IMR-90 (cell line): ENCODE data around the gene PCSK2. TPM values are rescaled to one million over a fixed set of nuclear protein-coding genes. Genes with fewer than 3 reads are reported as not detected.

Source experiments
- ATAC-seq: fragments of 200-7000 bp; cut with Tn5 transposase; 2 replicates; pipeline ENCODE4 v1.9.1; 2020; ENCODE audit warnings: low read depth, mild to moderate bottlenecking, moderate library complexity
- BruUV-seq: library from RNA; stranded (reverse); fragments of 400-500 nt; replicated peaks from 2 replicates; lab custom pipeline; 2021; lab: Mats Ljungman, UMichigan
- CTCF ChIA-PET: fragments of 300-600 bp; formaldehyde crosslinking; extraction: SDS; loops from one replicate; lab custom pipeline; 2021; ENCODE audit warnings: antibody characterized with exemption; lab: Yijun Ruan, JAX
- POLR2A ChIA-PET: fragments of 300-600 bp; sonication (Branson Sonifier 250); formaldehyde crosslinking; loops from one replicate; lab custom pipeline; 2022; ENCODE audit warnings: antibody characterized with exemption; ENCODE audit not compliant: unreplicated experiment; lab: Charles Lee
- DNase-seq: peaks from one replicate; pipeline ENCODE4 v3.0.0; 2013
- H2AFZ ChIP-seq: replicated peaks from 2 replicates; pipeline ENCODE3; 2013; ENCODE audit warnings: low read length, mild to moderate bottlenecking; ENCODE audit not compliant: poor library complexity
- H2AK5ac ChIP-seq: 2 replicates; pipeline ENCODE4 v1.6.1; 2013; ENCODE audit warnings: low read depth, low read length, inconsistent platforms
- H2AK9ac ChIP-seq: replicated peaks from 2 replicates; pipeline ENCODE3; 2013; ENCODE audit warnings: mild to moderate bottlenecking, low read depth, low read length, moderate library complexity; ENCODE audit not compliant: poor library complexity
- H2BK120ac ChIP-seq: 2 replicates; pipeline ENCODE4 v1.6.1; 2013; ENCODE audit warnings: low read depth, low read length, inconsistent platforms
- H2BK15ac ChIP-seq: 3 replicates; pipeline ENCODE4 v1.6.1; 2013; ENCODE audit warnings: low read depth, low read length, inconsistent platforms
- H2BK20ac ChIP-seq: 2 replicates; pipeline ENCODE4 v1.6.1; 2013; ENCODE audit warnings: low read depth, mild to moderate bottlenecking, inconsistent platforms, low read length, moderate library complexity
- H2BK5ac ChIP-seq: 2 replicates; pipeline ENCODE4 v1.6.1; 2013; ENCODE audit warnings: mild to moderate bottlenecking, low read depth, low read length, inconsistent platforms; ENCODE audit not compliant: poor library complexity, severe bottlenecking
- H3K14ac ChIP-seq: replicated peaks from 2 replicates; pipeline ENCODE4 v1.6.1; 2013; ENCODE audit warnings: low read depth, low read length, inconsistent platforms
- H3K18ac ChIP-seq: 2 replicates; pipeline ENCODE4 v1.6.1; 2013; ENCODE audit warnings: low read depth, low read length, control low read depth
- H3K23ac ChIP-seq: 2 replicates; pipeline ENCODE4 v1.6.1; 2013; ENCODE audit warnings: low read depth, low read length, inconsistent platforms
- H3K27ac ChIP-seq: 2 replicates; pipeline ENCODE4 v1.5.1; 2013; ENCODE audit warnings: mild to moderate bottlenecking, control low read depth, low read length; ENCODE audit not compliant: insufficient read depth
- H3K27me3 ChIP-seq: 2 replicates; pipeline ENCODE4 v1.6.1; 2013; ENCODE audit warnings: low read length; ENCODE audit not compliant: control insufficient read depth, insufficient read depth
- H3K36me3 ChIP-seq: 2 replicates; pipeline ENCODE4 v1.6.1; 2013; ENCODE audit warnings: low read length, mixed read lengths; ENCODE audit not compliant: control insufficient read depth, insufficient read depth
- H3K4ac ChIP-seq: 2 replicates; pipeline ENCODE4 v1.6.1; 2013; ENCODE audit warnings: low read depth, low read length, inconsistent platforms
- H3K4me1 ChIP-seq: 2 replicates; pipeline ENCODE4 v1.6.1; 2013; ENCODE audit warnings: low read length, mixed read lengths; ENCODE audit not compliant: control insufficient read depth, insufficient read depth
- H3K4me2 ChIP-seq: 2 replicates; pipeline ENCODE4 v1.6.1; 2013; ENCODE audit warnings: low read depth, mild to moderate bottlenecking, control low read depth, low read length, moderate library complexity
- H3K4me3 ChIP-seq: 2 replicates; pipeline ENCODE4 v1.5.1; 2013; ENCODE audit warnings: low read depth, mild to moderate bottlenecking, control low read depth, low read length, moderate library complexity; ENCODE audit not compliant: insufficient read depth
- H3K56ac ChIP-seq: 2 replicates; pipeline ENCODE4 v1.6.1; 2013; ENCODE audit warnings: low read length, inconsistent platforms; ENCODE audit not compliant: insufficient read depth; ENCODE audit errors: extremely low read depth
- H3K79me1 ChIP-seq, 2 experiments: 2 replicates each; pipeline ENCODE4 v1.6.1; 2013; ENCODE audit warnings: low read length in 2 of 2, inconsistent platforms in 1 of 2, low read depth in 1 of 2
- H3K9ac ChIP-seq: 2 replicates; pipeline ENCODE4 v1.6.1; 2013; ENCODE audit warnings: low read depth, low read length, control low read depth
- H3K9me1 ChIP-seq: 2 replicates; pipeline ENCODE4 v1.6.1; 2013; ENCODE audit warnings: low read length, inconsistent platforms; ENCODE audit not compliant: insufficient read depth
- H3K9me3 ChIP-seq: 2 replicates; pipeline ENCODE4 v1.6.1; 2013; ENCODE audit warnings: low read length; ENCODE audit not compliant: control insufficient read depth, insufficient read depth
- H4K20me1 ChIP-seq: 2 replicates; pipeline ENCODE4 v1.6.1; 2013; ENCODE audit warnings: low read length, inconsistent platforms; ENCODE audit not compliant: insufficient read depth
- H4K5ac ChIP-seq: 2 replicates; pipeline ENCODE4 v1.6.1; 2013; ENCODE audit warnings: mild to moderate bottlenecking, low read depth, low read length, control low read depth
- H4K8ac ChIP-seq, 2 experiments: 2 replicates each; pipeline ENCODE4 v1.6.1; 2013; ENCODE audit warnings: low read depth in 2 of 2, low read length in 2 of 2, control low read depth in 1 of 2, inconsistent platforms in 1 of 2
- H4K91ac ChIP-seq: 2 replicates; pipeline ENCODE4 v1.6.1; 2013; ENCODE audit warnings: low read depth, low read length, inconsistent platforms; ENCODE audit not compliant: insufficient read depth
- CTCF ChIP-seq: conservative IDR thresholded peaks from 2 replicates; pipeline ENCODE4 v1.5.1; 2012; ENCODE audit warnings: mild to moderate bottlenecking, low read depth, low read length, improper control_type of control experiment
- ELK1 ChIP-seq: fragments of 150-350 bp; IDR thresholded peaks from 2 replicates; pipeline ENCODE4 v1.6.1; 2016; ENCODE audit warnings: low read depth, mild to moderate bottlenecking, low read length, moderate library complexity, borderline replicate concordance
- FOS ChIP-seq: fragments of 150-350 bp; IDR thresholded peaks from 2 replicates; pipeline ENCODE4 v1.6.1; 2016; ENCODE audit warnings: low read depth, low read length
- MAZ ChIP-seq: IDR thresholded peaks from 2 replicates; pipeline ENCODE4 v1.6.1; 2012; ENCODE audit warnings: low read depth, mild to moderate bottlenecking, low read length, improper control_type of control experiment, moderate library complexity, borderline replicate concordance
- NFE2L2 ChIP-seq: fragments of 150-350 bp; IDR thresholded peaks from 2 replicates; pipeline ENCODE4 v1.6.1; 2016; ENCODE audit warnings: low read depth, mild to moderate bottlenecking, low read length
- RAD21 ChIP-seq: IDR thresholded peaks from 2 replicates; pipeline ENCODE4 v1.6.1; 2012; ENCODE audit warnings: low read length, improper control_type of control experiment
- RCOR1 ChIP-seq: IDR thresholded peaks from 2 replicates; pipeline ENCODE4 v1.6.1; 2012; ENCODE audit warnings: mild to moderate bottlenecking, low read length, improper control_type of control experiment; ENCODE audit not compliant: insufficient replicate concordance
- RFX5 ChIP-seq: IDR thresholded peaks from 2 replicates; pipeline ENCODE4 v1.8.0; 2012; ENCODE audit warnings: low read depth, mild to moderate bottlenecking, low read length, moderate library complexity
- USF2 ChIP-seq: fragments of 150-350 bp; IDR thresholded peaks from 2 replicates; pipeline ENCODE4 v1.6.1; 2017; ENCODE audit warnings: mild to moderate bottlenecking, antibody characterized with exemption, low read length, low read depth
- WGBS, 2 experiments: methylation state at CpG; one replicate each; pipeline versions ENCODE4 v1.1.5 to v1.1.7; 2013; ENCODE audit warnings: missing lambda C conversion rate in 2 of 2; ENCODE audit not compliant: insufficient read length in 1 of 2; ENCODE audit errors: extremely low coverage in 2 of 2; 5-methylcytosine and 5-hydroxymethylcytosine counted together
- dilution Hi-C: fragments of 300-500 bp; cut with HindIII; formaldehyde crosslinking; loops from one replicate; pipeline ENCODE4 v1.14.3; 2018; ENCODE audit warnings: low sequenced_read_pairs; ENCODE audit not compliant: unreplicated experiment
- in situ Hi-C: fragments of 300-500 bp; cut with MboI; formaldehyde crosslinking; loops from 3 replicates; pipeline ENCODE4 v1.14.3; 2019; ENCODE audit warnings: low sequenced_read_pairs, inconsistent platforms, mixed read lengths
- intact Hi-C: fragments of 100-400 bp; cut with micrococcal nuclease; formaldehyde crosslinking; loops from 2 replicates; pipeline ENCODE4 v1.10.0; 2022
- polyA plus RNA-seq, 3 experiments: library from polyadenylated mRNA; depleted of rRNA; stranded (reverse); fragments of >200 nt; gene quantifications; 2 replicates each; pipeline ENCODE4 v1.2.3, GENCODE V29; 2012; ENCODE audit warnings: low replicate concordance in 1 of 3
- total RNA-seq: library from RNA; depleted of rRNA; stranded (reverse); fragments of >200 nt; gene quantifications from 2 replicates; pipeline ENCODE4 v1.2.3, GENCODE V29; 2012

Gene PCSK2
- total and polyA plus RNA-seq, 2 of the 4 experiments (the other 2 are of a cell fraction), result not detected

GRCh38 chr20:17369506-17369905, 142.7 kb downstream of the PCSK2 start:
- CTCF ChIA-PET, result no interaction called here
- Histone ChIP-seq H3K36me3 (no peaks in the 10 kb centered on the region), H4K5ac (no peak overlapping the region), H3K9me1 (no peaks in the 10 kb centered on the region), H4K20me1 (no peaks in the 10 kb centered on the region), H3K18ac (no peak overlapping the region), H2BK5ac (no peak overlapping the region), H3K4me1 (no peaks in the 10 kb centered on the region), H2BK15ac (no peak overlapping the region), H3K9ac (no peak overlapping the region), H3K23ac (no peak overlapping the region), H4K91ac (no peak overlapping the region), H3K27ac (no peak overlapping the region), H2BK120ac (no peak overlapping the region), H3K27me3 (no peaks in the 10 kb centered on the region; the same call in 1 of the 2 replicates), H4K8ac (no peak overlapping the region), H2AK9ac (no peak overlapping the region), H3K79me1 (no peaks in the 10 kb centered on the region), H2AK5ac (no peak overlapping the region), H3K14ac (no peak overlapping the region), H3K9me3 (no peaks in the 10 kb centered on the region), H3K4me2 (no peak overlapping the region), H3K4ac (no peak overlapping the region), H2BK20ac (no peak overlapping the region), H3K56ac (no peak overlapping the region), H2AFZ (no peak overlapping the region), H3K4me3 (no peak overlapping the region)
- TF ChIP-seq USF2, result no peak
- no peak for TF ChIP-seq RFX5
- no peak for TF ChIP-seq CTCF
- no peak for TF ChIP-seq RAD21
- no peak for TF ChIP-seq RCOR1
- no peak for TF ChIP-seq MAZ
- no peak for TF ChIP-seq ELK1
- no peak for TF ChIP-seq NFE2L2
- TF ChIP-seq FOS, result no peak
- ATAC-seq (no peak), DNase-seq (no peak)
- intact Hi-C loops (no loop called here), dilution Hi-C loops (no loop called here), in situ Hi-C loops (no loop called here)
- POLR2A ChIA-PET, result no interaction called here
- no TSS peak for BruUV-seq
- WGBS, 2 experiments, result no CpG with 5 or more reads among the region's 2 CpGs
